ENCODE results near the gene FBXO10.

Gene FBXO10

DNA sequence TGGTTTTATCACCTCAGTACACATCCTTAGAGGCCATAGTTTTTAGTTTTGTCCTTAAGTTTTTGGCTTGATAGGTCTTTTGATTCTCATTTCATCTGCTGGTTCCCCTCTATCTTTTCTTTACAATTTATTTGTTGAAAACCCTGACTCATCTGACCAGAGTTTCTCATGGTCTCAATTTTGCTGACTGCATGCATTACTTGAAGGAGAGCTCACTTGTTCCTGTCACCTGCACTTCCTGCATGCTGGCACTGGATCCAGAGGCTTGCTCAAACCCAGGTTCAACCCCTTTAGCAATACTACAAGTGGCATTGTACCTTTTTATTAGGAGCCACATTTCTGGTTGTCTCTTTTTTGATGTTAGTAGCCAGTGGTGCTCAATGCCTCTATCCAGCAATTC lies 26.7 kb downstream of the FBXO10 start:
- TF ChIP-seq, protein P1, sequence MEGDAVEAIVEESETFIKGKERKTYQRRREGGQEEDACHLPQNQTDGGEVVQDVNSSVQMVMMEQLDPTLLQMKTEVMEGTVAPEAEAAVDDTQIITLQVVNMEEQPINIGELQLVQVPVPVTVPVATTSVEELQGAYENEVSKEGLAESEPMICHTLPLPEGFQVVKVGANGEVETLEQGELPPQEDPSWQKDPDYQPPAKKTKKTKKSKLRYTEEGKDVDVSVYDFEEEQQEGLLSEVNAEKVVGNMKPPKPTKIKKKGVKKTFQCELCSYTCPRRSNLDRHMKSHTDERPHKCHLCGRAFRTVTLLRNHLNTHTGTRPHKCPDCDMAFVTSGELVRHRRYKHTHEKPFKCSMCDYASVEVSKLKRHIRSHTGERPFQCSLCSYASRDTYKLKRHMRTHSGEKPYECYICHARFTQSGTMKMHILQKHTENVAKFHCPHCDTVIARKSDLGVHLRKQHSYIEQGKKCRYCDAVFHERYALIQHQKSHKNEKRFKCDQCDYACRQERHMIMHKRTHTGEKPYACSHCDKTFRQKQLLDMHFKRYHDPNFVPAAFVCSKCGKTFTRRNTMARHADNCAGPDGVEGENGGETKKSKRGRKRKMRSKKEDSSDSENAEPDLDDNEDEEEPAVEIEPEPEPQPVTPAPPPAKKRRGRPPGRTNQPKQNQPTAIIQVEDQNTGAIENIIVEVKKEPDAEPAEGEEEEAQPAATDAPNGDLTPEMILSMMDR (IDR thresholded peaks at IDR 0.05; ENCODE audit: extremely low read depth, missing control alignments) = no peak
- DNase-seq (ENCODE audit: low spot score) = no peak

DNA sequence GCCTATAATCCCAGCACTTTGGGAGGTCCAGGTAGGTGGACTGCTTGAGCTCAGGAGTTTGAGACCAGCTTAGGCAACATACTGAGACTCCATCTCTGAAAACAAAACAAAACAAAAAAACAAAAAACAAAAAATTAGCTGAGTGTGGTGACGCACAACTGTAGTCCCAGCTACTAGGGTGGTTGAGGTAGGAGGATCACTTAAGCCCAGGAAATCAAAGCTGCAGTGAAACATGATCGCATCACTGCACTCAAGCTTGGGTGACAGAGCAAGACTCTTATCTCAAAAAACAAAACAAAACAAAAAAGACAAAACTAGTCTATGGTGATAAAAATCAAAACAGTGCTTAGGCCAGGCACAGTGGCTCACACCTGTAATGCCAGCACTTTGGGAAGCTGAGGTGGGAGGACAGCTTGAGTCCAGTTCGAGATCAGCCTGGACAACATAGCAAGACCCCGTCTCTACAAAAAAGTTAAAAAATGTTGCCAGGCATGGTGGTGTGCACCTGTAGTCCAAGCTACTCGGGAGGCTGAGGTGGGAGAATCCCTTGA lies 28.8 kb downstream of the FBXO10 start:
- no peak for DNase-seq (ENCODE audit: low spot score)
- TF ChIP-seq, protein P1 (IDR thresholded peaks at IDR 0.05; ENCODE audit: extremely low read depth, missing control alignments) = no peak

DNA sequence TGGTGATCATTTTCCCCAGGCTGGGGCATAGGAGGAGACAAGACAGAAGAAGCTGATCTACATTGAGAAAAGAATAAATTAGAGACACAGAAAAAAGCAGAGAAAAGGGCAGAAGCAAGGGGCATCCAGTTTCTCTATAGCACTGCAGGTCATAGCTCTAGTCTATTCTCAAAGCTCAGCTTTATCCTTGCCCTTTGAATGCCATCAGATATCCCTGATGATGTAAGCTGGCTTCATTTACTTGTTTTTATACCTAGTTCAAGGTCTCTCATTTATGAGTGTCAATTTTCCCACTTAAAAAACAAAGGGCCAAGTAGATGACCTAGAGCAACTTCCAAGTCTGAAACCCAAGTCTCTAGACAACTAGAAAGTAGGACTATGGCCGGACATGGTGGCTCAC lies 32.7 kb downstream of the FBXO10 start:
- no peak for DNase-seq (ENCODE audit: low spot score)
- TF ChIP-seq, protein P1 (IDR thresholded peaks at IDR 0.05; ENCODE audit: extremely low read depth, missing control alignments) = no peak

DNA sequence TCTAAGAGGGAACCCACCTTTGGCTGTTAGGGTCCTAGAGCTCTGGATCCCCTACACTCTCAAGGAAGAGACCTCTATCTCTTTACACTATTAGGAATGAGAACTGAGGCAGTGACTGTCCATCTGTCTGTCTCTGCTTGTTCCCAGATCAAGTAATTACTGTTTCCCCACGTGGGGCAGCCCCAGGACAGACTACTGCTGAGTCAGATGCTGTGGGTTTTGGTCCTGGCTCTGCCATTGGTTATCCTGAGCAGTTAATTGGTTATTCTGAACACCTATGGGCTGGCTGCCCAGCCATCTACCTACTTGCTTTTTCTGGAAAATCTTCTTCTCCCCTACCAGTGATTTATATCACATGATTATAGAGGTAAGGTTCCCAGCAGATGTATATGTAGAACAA lies 33.3 kb downstream of the FBXO10 start:
- TF ChIP-seq, protein P1 (IDR thresholded peaks at IDR 0.05; ENCODE audit: extremely low read depth, missing control alignments) = no peak
- DNase-seq (ENCODE audit: low spot score) = no peak

DNA sequence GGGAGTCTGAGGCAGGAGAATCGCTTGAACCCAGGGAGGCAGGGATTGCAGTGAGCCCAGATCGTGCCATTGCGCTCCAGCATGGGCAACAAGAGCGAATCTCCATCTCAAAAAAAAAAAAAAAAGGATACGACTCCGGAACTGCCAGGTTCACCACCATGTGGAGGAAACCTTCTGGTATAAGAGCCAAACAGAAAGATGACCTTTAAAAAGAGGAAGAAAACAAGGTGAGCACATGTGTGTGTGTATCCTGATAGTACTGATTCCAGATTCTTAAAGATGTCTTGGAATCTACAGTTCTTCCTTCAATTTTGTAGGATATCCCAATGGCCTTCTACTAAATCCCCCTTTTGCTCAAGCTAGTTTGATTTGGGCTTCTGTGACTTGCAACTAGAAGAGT lies 33.7 kb downstream of the FBXO10 start:
- TF ChIP-seq, protein P1 (IDR thresholded peaks at IDR 0.05; ENCODE audit: extremely low read depth, missing control alignments) = no peak
- DNase-seq (ENCODE audit: low spot score) = no peak

DNA sequence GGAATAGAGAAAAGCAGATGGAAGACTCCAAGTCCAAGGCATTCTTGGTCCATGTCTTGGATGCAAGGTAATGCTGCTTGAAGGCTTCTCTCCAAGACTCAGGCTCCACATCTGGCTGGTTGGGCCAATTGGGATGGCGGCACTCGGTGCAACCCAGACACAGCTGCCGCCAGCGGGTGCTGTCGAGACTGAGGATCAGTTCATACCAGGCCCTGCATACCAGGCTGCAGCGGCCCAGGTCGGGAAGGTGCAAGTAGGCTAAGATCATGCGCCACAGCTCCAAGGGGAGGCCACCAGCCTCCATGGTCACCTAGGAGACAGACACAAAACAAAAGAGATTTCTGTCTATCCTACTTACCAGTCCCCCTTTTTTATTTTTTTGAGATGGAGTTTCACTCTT lies 34.7 kb downstream of the FBXO10 start:
- TF ChIP-seq, protein P1 (IDR thresholded peaks at IDR 0.05; ENCODE audit: extremely low read depth, missing control alignments) = no peak
- DNase-seq (ENCODE audit: low spot score) = no peak

DNA sequence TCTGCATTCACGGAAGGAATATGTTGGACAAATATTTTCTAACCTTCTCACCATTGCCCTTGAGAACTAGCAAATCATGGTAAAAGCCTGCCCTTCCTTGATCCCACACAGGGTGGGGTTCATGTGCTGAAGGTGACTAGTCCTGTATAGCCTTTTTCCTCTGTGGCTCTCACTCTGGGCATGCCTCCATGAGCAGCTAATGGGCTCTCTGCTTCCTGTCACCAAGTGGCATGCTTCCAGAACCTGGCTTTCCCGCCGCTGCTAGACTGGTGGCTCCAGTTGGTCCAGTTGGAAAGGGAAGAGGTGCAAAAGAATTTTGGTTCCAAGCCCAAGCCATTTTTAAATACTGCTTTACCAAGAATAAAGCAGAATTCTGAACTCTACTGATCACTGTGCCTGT lies 35.5 kb downstream of the FBXO10 start:
- TF ChIP-seq, protein P1 (IDR thresholded peaks at IDR 0.05; ENCODE audit: extremely low read depth, missing control alignments) = no peak
- no peak for DNase-seq (ENCODE audit: low spot score)
